Spleen (tissue), 11 donors: ENCODE results near the gene NR3C2. TPM values are rescaled to one million over a fixed set of nuclear protein-coding genes. Genes with fewer than 3 reads are reported as not detected.

Experiments
- DNase-seq: peaks from one replicate; pipeline ENCODE4 v3.0.0-alpha.2; 2020
- H3K27ac ChIP-seq, 8 donors: fragments of 200-600 bp; sonication (generic) in 7 of 8; 1 replicate in 4 of 8; 2 replicates in 4 of 8; pipeline versions ENCODE4 v1.5.0 to v1.8.0; 2016 to 2021; ENCODE audit warnings: inconsistent platforms in 4 of 8, mild to moderate bottlenecking in 4 of 8, moderate library complexity in 1 of 8
- H3K27me3 ChIP-seq, 7 donors: fragments of 200-600 bp; sonication (generic) in 6 of 7; replicated peaks in 1 of 7; 1 replicate in 4 of 7; 2 replicates in 3 of 7; pipeline versions ENCODE4 v1.5.0 to v1.8.0; 2016 to 2021; ENCODE audit warnings: inconsistent platforms in 3 of 7, mild to moderate bottlenecking in 1 of 7
- H3K36me3 ChIP-seq, 6 donors: fragments of 200-600 bp; sonication (generic) in 5 of 6; 1 replicate in 4 of 6; 2 replicates in 2 of 6; pipeline versions ENCODE4 v1.5.0 to v1.8.0; 2016 to 2021; ENCODE audit warnings: inconsistent platforms in 2 of 6
- H3K4me1 ChIP-seq, 6 donors: fragments of 200-600 bp; sonication (generic) in 5 of 6; 1 replicate in 3 of 6; 2 replicates in 3 of 6; pipeline versions ENCODE4 v1.5.0 to v1.8.0; 2016 to 2021; ENCODE audit warnings: inconsistent platforms in 3 of 6
- H3K4me3 ChIP-seq, 8 donors: fragments of 200-600 bp; sonication (generic) in 7 of 8; 1 replicate in 4 of 8; 2 replicates in 4 of 8; pipeline versions ENCODE4 v1.5.0 to v1.8.0; 2016 to 2021; ENCODE audit warnings: inconsistent platforms in 4 of 8, mild to moderate bottlenecking in 4 of 8, moderate library complexity in 2 of 8
- H3K9me3 ChIP-seq, 8 donors: fragments of 200-600 bp; sonication (generic) in 7 of 8; 1 replicate in 4 of 8; 2 replicates in 4 of 8; pipeline versions ENCODE4 v1.5.0 to v1.8.0; 2016 to 2021; ENCODE audit warnings: inconsistent platforms in 4 of 8
- CTCF ChIP-seq, 11 experiments: fragments of 200-600 bp in 7 of 11; fragments of 450-650 bp in 4 of 11; sonication (generic) in 4 of 11; IDR thresholded peaks in 8 of 11; conservative IDR thresholded peaks in 3 of 11; 1 replicate in 7 of 11; 2 replicates in 4 of 11; pipeline versions ENCODE4 v1.4.0 to v1.8.0; 2016 to 2021; ENCODE audit warnings: antibody characterized with exemption in 11 of 11, inconsistent platforms in 4 of 11, mild to moderate bottlenecking in 1 of 11
- POLR2A ChIP-seq, 3 donors: fragments of 450-650 bp; IDR thresholded peaks; one replicate each; pipeline ENCODE4 v1.5.1; 2017; ENCODE audit warnings: antibody characterized with exemption in 3 of 3, mild to moderate bottlenecking in 1 of 3
- POLR2AphosphoS5 ChIP-seq, 3 donors: sonication (generic); formaldehyde crosslinking; IDR thresholded peaks; one replicate each; pipeline ENCODE4 v1.5.1; 2017; ENCODE audit warnings: antibody characterized with exemption in 3 of 3
- WGBS, 5 donors: extraction: QIAGEN DNeasy Blood & Tissue Kit in 3 of 5; methylation state at CpG; one replicate each; pipeline versions ENCODE4 v1.1.5 to v1.1.7; 2013 to 2018; 5-methylcytosine and 5-hydroxymethylcytosine counted together
- intact Hi-C: fragments of 100-400 bp; cut with DNase I; formaldehyde crosslinking; loops from one replicate; pipeline ENCODE4 v1.15.0; 2023; ENCODE audit warnings: low total_unique reads
- polyA plus RNA-seq, 3 donors: library from polyadenylated mRNA; stranded (reverse); fragments of 200-250 nt; gene quantifications; one replicate each; pipeline ENCODE4 v1.2.1, GENCODE V29; 2013
- total RNA-seq, 7 donors: library from RNA; depleted of rRNA in 3 of 7; stranded (reverse); fragments of >200 nt in 3 of 7; fragmentation: NEBNext Ultra II Directional in 4 of 7; extraction: Animal tissue kit (Norgen Biotek cat#: 25700) in 4 of 7; gene quantifications; one replicate each; pipeline versions ENCODE4 v1.1.0 to v1.2.1, GENCODE V29; 2016 to 2021
- donor health status: healthy with polysubstance abuse.
- donor health status: DM: no; HTN: no; CAD: no; lungs with moderate emphysema.
- donor health status: DM: no; HTN: no; CAD: no.
- donor health status: Bipolar disorder and iron deficiency.
- donor health status: healthy.
- donor health status: DM: no; HTN: no; CAD: no.
- donor health status: DM: yes; HTN: yes; CAD: no.

The NR3C2 gene
- total and polyA plus RNA-seq, 10 donors: 1.2 to 25.9 (median 16.2) TPM

- TF ChIP-seq CTCF (IDR thresholded peaks at IDR 0.05 in 8 of 11, conservative IDR thresholded peaks at IDR 0.05 in 3 of 11): no peak
- TF ChIP-seq POLR2AphosphoS5 (IDR thresholded peaks at IDR 0.05): no peak
- Histone ChIP-seq H3K36me3 (no peaks in the 10 kb centered on the region), H3K27me3 (no peaks in the 10 kb centered on the region), H3K9me3 (no peaks in the 10 kb centered on the region), H3K27ac (no peak overlapping the region), H3K4me3 (no peak overlapping the region), H3K4me1 (no peaks in the 10 kb centered on the region)
- 79 to 91% (median 86%) methylated on average over 1 of the region's 1 CpG for WGBS, 5 donors
- intact Hi-C loops: no loop called here
- DNase-seq: no peak
Observed at GRCh38 chr4:148292686-148293085, 149.5 kb downstream of the NR3C2 start.

GRCh38 chr4:148289740-148290139, 152.5 kb downstream of the NR3C2 start:
- Histone ChIP-seq H3K36me3 (no peaks in the 10 kb centered on the region), H3K4me1 (peaks cover 0 to 3% (median 0%) of the 10 kb centered on the region in 6 donors), H3K9me3 (no peaks in the 10 kb centered on the region), H3K4me3 (no peak overlapping the region), H3K27me3 (no peaks in the 10 kb centered on the region), H3K27ac (no peak overlapping the region)
- no peak for DNase-seq
- no peak for TF ChIP-seq POLR2A (IDR thresholded peaks at IDR 0.05)
- TF ChIP-seq CTCF (IDR thresholded peaks at IDR 0.05 in 8 of 11, conservative IDR thresholded peaks at IDR 0.05 in 3 of 11): no peak
- no peak for TF ChIP-seq POLR2AphosphoS5 (IDR thresholded peaks at IDR 0.05)
- intact Hi-C loops: no loop called here
- 74 to 82% (median 78%) methylated on average over 4 of the region's 4 CpGs for WGBS, 5 donors

- H3K36me3 ChIP-seq: no peaks in the 10 kb centered on the region
- no peaks in the 10 kb centered on the region for H3K9me3 ChIP-seq
- intact Hi-C loops: no loop called here
- no peak for TF ChIP-seq POLR2A (IDR thresholded peaks at IDR 0.05)
- no peak for TF ChIP-seq POLR2AphosphoS5 (IDR thresholded peaks at IDR 0.05)
- no peaks in the 10 kb centered on the region for H3K27me3 ChIP-seq
- 52 to 74% (median 53%) methylated on average over 3 of the region's 3 CpGs for WGBS, 5 donors
- H3K27ac ChIP-seq: no peak overlapping the region
- peaks cover 0 to 3% (median 0%) of the 10 kb centered on the region in 6 donors for H3K4me1 ChIP-seq
- DNase-seq: no peak
- no peak overlapping the region for H3K4me3 ChIP-seq
Observed at GRCh38 chr4:148288448-148288847, 153.8 kb downstream of the NR3C2 start.

GRCh38 chr4:148287111-148287510, 155.1 kb downstream of the NR3C2 start:
- no peak for TF ChIP-seq CTCF (IDR thresholded peaks at IDR 0.05 in 8 of 11, conservative IDR thresholded peaks at IDR 0.05 in 3 of 11)
- no peak for TF ChIP-seq POLR2AphosphoS5 (IDR thresholded peaks at IDR 0.05)
- no peak for TF ChIP-seq POLR2A (IDR thresholded peaks at IDR 0.05)
- intact Hi-C loops: no loop called here
- 80 to 92% (median 85%) methylated on average over 1 of the region's 1 CpG for WGBS, 5 donors

GRCh38 chr4:148286012-148286411, 156.2 kb downstream of the NR3C2 start:
- Histone ChIP-seq H3K4me3 (no peak overlapping the region), H3K4me1 (peaks cover 0 to 3% (median 0%) of the 10 kb centered on the region in 6 donors), H3K27me3 (no peaks in the 10 kb centered on the region), H3K36me3 (no peaks in the 10 kb centered on the region), H3K9me3 (no peaks in the 10 kb centered on the region), H3K27ac (no peak overlapping the region)
- no peak for DNase-seq
- intact Hi-C loops: no loop called here
- TF ChIP-seq CTCF (IDR thresholded peaks at IDR 0.05 in 8 of 11, conservative IDR thresholded peaks at IDR 0.05 in 3 of 11) (no peak), POLR2AphosphoS5 (IDR thresholded peaks at IDR 0.05) (no peak), POLR2A (IDR thresholded peaks at IDR 0.05) (no peak)

More at GRCh38 chr4:148287111-148287510, 155.1 kb downstream of the NR3C2 start:
- Histone ChIP-seq H3K27me3 (no peaks in the 10 kb centered on the region), H3K36me3 (no peaks in the 10 kb centered on the region), H3K9me3 (no peaks in the 10 kb centered on the region), H3K4me3 (no peak overlapping the region), H3K4me1 (peaks cover 0 to 3% (median 0%) of the 10 kb centered on the region in 6 donors), H3K27ac (no peak overlapping the region)
- DNase-seq: no peak
